Measurements from ENCODE around the gene ZPLD1.

DNA sequence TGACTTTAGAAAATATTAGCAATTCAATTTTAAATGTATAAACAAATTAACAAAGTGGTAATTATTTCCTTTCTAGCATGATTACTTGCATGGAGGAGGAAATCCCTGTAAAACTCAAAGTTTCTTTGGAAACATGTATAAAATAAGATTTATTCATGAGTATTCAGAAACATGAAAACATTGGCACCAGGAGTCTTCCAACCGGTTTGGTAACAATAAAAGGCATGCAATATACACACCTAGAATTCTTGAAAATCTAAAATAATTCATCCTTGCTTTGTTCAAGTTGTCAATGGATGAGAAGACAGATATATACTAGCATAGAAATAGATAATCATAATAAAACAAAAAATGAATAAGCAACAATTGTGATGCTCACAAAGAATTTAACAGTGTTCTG lies 76.4 kb downstream of the ZPLD1 start:
- TF ChIP-seq POLR2A (IDR thresholded peaks at IDR 0.05) (no peak), CTCF (IDR thresholded peaks at IDR 0.05) (no peak)

Measured in prostate gland (tissue), 2 donors.